Gastrocnemius medialis (tissue), 4 donors: ENCODE data around the gene MAP3K4. TPM values are rescaled to one million over a fixed set of nuclear protein-coding genes. Genes with fewer than 3 reads are reported as not detected.

ENCODE experiments used
- ATAC-seq, 2 donors: fragments of 150-250 bp; one replicate each; pipeline ENCODE4 v1.9.1; 2016
- DNase-seq, 2 donors: peaks; one replicate each; pipeline ENCODE4 v3.0.0-alpha.2; 2019
- H3K27ac ChIP-seq, 4 donors: fragments of 200-600 bp; sonication (generic); 1 replicate in 1 of 4; 2 replicates in 3 of 4; pipeline ENCODE4 v1.5.1; 2016 to 2018; ENCODE audit warnings: mild to moderate bottlenecking in 2 of 4, moderate library complexity in 1 of 4
- H3K27me3 ChIP-seq, 3 donors: fragments of 200-600 bp; sonication (generic) in 2 of 3; 1 replicate in 1 of 3; 2 replicates in 2 of 3; pipeline versions ENCODE4 v1.5.1 to v1.6.0; 2016 to 2019; ENCODE audit warnings: mild to moderate bottlenecking in 1 of 3, moderate library complexity in 1 of 3
- H3K36me3 ChIP-seq, 2 donors: fragments of 200-600 bp; sonication (generic) in 1 of 2; one replicate each; pipeline ENCODE4 v1.5.1; 2017 to 2018
- H3K4me1 ChIP-seq, 2 donors: fragments of 200-600 bp; sonication (generic) in 1 of 2; one replicate each; pipeline ENCODE4 v1.5.1; 2016 to 2017; ENCODE audit warnings: mild to moderate bottlenecking in 2 of 2
- H3K4me3 ChIP-seq, 4 donors: fragments of 200-600 bp; sonication (generic) in 3 of 4; 1 replicate in 1 of 4; 2 replicates in 3 of 4; pipeline ENCODE4 v1.5.1; 2016 to 2019; ENCODE audit warnings: mild to moderate bottlenecking in 2 of 4
- H3K9me3 ChIP-seq, 3 donors: fragments of 200-600 bp; sonication (generic) in 2 of 3; 1 replicate in 1 of 3; 2 replicates in 2 of 3; pipeline ENCODE4 v1.5.1; 2016 to 2019
- POLR2A ChIP-seq, 2 donors: fragments of 450-650 bp; IDR thresholded peaks; one replicate each; pipeline ENCODE4 v1.6.1; 2017; ENCODE audit warnings: antibody characterized with exemption in 2 of 2, mild to moderate bottlenecking in 2 of 2, moderate library complexity in 2 of 2
- in situ Hi-C, 4 donors: fragments of 200-750 bp; cut with MboI; loops; one replicate each; pipeline versions ENCODE4 v1.15.0 to v1.8.0; 2017; ENCODE audit warnings: low sequenced_read_pairs in 4 of 4
- intact Hi-C: fragments of 100-400 bp; cut with DNase I; formaldehyde crosslinking; loops from one replicate; pipeline ENCODE4 v1.15.1; 2023; ENCODE audit warnings: low total_unique reads
- total RNA-seq, 4 donors: library from RNA; depleted of rRNA; stranded (reverse); fragments of >200 nt; gene quantifications; one replicate each; pipeline versions ENCODE4 v1.1.0 to v1.2.3, GENCODE V29; 2016
- TF ChIP-seq, protein P1 (sequence below), 5 experiments: fragments of 450-650 bp in 3 of 5; fragments of 200-600 bp in 2 of 5; sonication (generic) in 2 of 5; IDR thresholded peaks in 4 of 5; conservative IDR thresholded peaks in 1 of 5; 1 replicate in 4 of 5; 2 replicates in 1 of 5; pipeline ENCODE4 v1.5.1; 2016 to 2019; ENCODE audit warnings: antibody characterized with exemption in 5 of 5, mild to moderate bottlenecking in 3 of 5, moderate library complexity in 3 of 5

The MAP3K4 gene
- total RNA-seq: 10 to 100 TPM; 17.4 to 28.1 (median 23.6) TPM

GRCh38 chr6:160991406-160992060 is at the start of gene MAP3K4:
Gene MAP3K4 (plus strand): TSS chr6:160991769. CDS start chr6:160991932, 163 bp downstream.
- H3K27me3 ChIP-seq: no peaks in the 10 kb centered on the region
- peak within 1 kb of the TSS; percentile 80 to 88 (median 88) for H3K27ac ChIP-seq
- peak; percentile 85 to 88 for ATAC-seq
- H3K36me3 ChIP-seq: no peaks in the 10 kb centered on the region
- peak; percentile 51 to 65 for DNase-seq
- H3K4me3 ChIP-seq: peak within 1 kb of the TSS; percentile 69 to 94 (median 93)
- peaks cover 15 to 40% of the 10 kb centered on the region in 2 donors for H3K4me1 ChIP-seq
- TF ChIP-seq, protein P1, sequence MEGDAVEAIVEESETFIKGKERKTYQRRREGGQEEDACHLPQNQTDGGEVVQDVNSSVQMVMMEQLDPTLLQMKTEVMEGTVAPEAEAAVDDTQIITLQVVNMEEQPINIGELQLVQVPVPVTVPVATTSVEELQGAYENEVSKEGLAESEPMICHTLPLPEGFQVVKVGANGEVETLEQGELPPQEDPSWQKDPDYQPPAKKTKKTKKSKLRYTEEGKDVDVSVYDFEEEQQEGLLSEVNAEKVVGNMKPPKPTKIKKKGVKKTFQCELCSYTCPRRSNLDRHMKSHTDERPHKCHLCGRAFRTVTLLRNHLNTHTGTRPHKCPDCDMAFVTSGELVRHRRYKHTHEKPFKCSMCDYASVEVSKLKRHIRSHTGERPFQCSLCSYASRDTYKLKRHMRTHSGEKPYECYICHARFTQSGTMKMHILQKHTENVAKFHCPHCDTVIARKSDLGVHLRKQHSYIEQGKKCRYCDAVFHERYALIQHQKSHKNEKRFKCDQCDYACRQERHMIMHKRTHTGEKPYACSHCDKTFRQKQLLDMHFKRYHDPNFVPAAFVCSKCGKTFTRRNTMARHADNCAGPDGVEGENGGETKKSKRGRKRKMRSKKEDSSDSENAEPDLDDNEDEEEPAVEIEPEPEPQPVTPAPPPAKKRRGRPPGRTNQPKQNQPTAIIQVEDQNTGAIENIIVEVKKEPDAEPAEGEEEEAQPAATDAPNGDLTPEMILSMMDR (IDR thresholded peaks at IDR 0.05 in 4 of 5, conservative IDR thresholded peaks at IDR 0.05 in 1 of 5): peak in 2 of 5 experiments; percentile 15 to 21
- peak in 1 of 2 donors; percentile 73 for TF ChIP-seq POLR2A (IDR thresholded peaks at IDR 0.05)
- intact Hi-C loops: loop anchor here (2.0 kb wide), 2 partner anchors 37 to 61 kb away; no protein-coding TSS in a partner anchor
- in situ Hi-C loops: no loop called here
- no peaks in the 10 kb centered on the region for H3K9me3 ChIP-seq

- H3K36me3 ChIP-seq: no peaks in the 10 kb centered on the region
- no peak for TF ChIP-seq POLR2A (IDR thresholded peaks at IDR 0.05)
- TF ChIP-seq, protein P1 (IDR thresholded peaks at IDR 0.05 in 4 of 5, conservative IDR thresholded peaks at IDR 0.05 in 1 of 5): no peak
- DNase-seq (no peak), ATAC-seq (no peak)
- no peak overlapping the region for H3K27ac ChIP-seq
- in situ Hi-C loops: no loop called here
- no peaks in the 10 kb centered on the region for H3K27me3 ChIP-seq
- H3K9me3 ChIP-seq: no peaks in the 10 kb centered on the region
- intact Hi-C loops: no loop called here
- H3K4me1 ChIP-seq: no peaks in the 10 kb centered on the region
- no peak overlapping the region for H3K4me3 ChIP-seq
These were observed 47.6 kb upstream of the MAP3K4 start for GRCh38 chr6:160943997-160944396.

DNA sequence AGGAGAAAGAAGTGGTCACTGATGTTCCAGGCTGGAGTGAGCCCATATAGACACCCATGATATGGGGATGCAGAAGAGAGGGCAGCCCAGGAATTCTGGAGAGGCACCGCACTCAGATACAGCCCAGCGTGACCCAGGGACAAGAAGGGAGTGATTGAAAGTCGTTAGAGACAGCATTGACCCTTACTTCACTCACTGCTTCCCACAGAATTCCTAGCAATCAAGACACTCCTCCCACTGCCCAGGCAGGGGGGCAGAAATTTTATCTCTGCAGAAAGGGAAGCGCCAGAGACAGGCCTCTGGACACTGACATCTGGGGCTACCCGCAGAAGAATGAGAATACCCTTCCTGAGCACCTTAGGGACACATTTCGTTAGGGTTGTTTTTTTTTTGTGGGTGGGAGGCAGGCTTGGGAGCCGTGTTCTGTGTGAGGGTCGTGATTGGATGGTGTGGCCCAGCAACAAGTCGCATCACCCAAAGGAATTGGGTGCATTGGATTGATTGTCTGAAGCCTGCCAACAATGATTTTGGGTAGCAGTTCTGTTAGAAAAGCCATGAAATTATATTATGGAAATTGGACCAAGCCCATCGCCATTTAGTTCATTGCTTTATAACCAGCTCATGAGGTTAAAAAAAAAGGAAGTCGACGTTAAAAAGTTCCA is 45.9 kb upstream of the MAP3K4 start:
- Histone ChIP-seq H3K36me3 (no peaks in the 10 kb centered on the region), H3K27ac (no peak overlapping the region), H3K9me3 (no peaks in the 10 kb centered on the region), H3K4me3 (no peak overlapping the region), H3K27me3 (no peaks in the 10 kb centered on the region), H3K4me1 (peaks cover 0 to 3% of the 10 kb centered on the region in 2 donors)
- DNase-seq (no peak), ATAC-seq (no peak)
- in situ Hi-C loops (no loop called here), intact Hi-C loops (no loop called here)
- TF ChIP-seq, protein P1 (IDR thresholded peaks at IDR 0.05 in 4 of 5, conservative IDR thresholded peaks at IDR 0.05 in 1 of 5): no peak
- no peak for TF ChIP-seq POLR2A (IDR thresholded peaks at IDR 0.05)

- intact Hi-C loops (no loop called here), in situ Hi-C loops (no loop called here)
- Histone ChIP-seq H3K36me3 (no peaks in the 10 kb centered on the region), H3K4me3 (no peak overlapping the region), H3K27me3 (no peaks in the 10 kb centered on the region), H3K9me3 (no peaks in the 10 kb centered on the region), H3K27ac (no peak overlapping the region), H3K4me1 (peaks cover 0 to 3% of the 10 kb centered on the region in 2 donors)
- ATAC-seq (no peak), DNase-seq (no peak)
- no peak for TF ChIP-seq POLR2A (IDR thresholded peaks at IDR 0.05)
- TF ChIP-seq, protein P1 (IDR thresholded peaks at IDR 0.05 in 4 of 5, conservative IDR thresholded peaks at IDR 0.05 in 1 of 5): no peak
These were observed 42.0 kb upstream of the MAP3K4 start for GRCh38 chr6:160949531-160949930.
